Hepatocyte (in vitro differentiated cells): ENCODE results near the gene RYK.

ENCODE experiments used
- CTCF ChIP-seq: fragments of 200-600 bp; sonication (generic); IDR thresholded peaks from 2 replicates; pipeline ENCODE4 v1.5.1; 2016; ENCODE audit warnings: antibody characterized with exemption, mild to moderate bottlenecking; ENCODE audit not compliant: poor library complexity
- EZH2 ChIP-seq: fragments of 200-600 bp; sonication (generic); IDR thresholded peaks from 2 replicates; pipeline ENCODE4 v1.6.1; 2016; ENCODE audit warnings: antibody characterized with exemption, mild to moderate bottlenecking, borderline replicate concordance
- EZH2phosphoT487 ChIP-seq: fragments of 200-600 bp; sonication (generic); IDR thresholded peaks from one replicate; pipeline ENCODE4 v1.6.1; 2018; ENCODE audit warnings: antibody characterized with exemption, mild to moderate bottlenecking, low read depth, moderate library complexity; ENCODE audit not compliant: unreplicated experiment, severe bottlenecking

GRCh38 chr3:134249296-134249841, 1.3 kb downstream of the RYK start:
- TF ChIP-seq CTCF (peak; percentile 13), EZH2 (no peak), EZH2phosphoT487 (no peak)
